NCI-H146 treated with DMSO at 0.1 percent for 48 hours (cell line): ENCODE data around the gene CTPS1.

ENCODE experiments used
- DNase-seq: peaks from one replicate; lab custom pipeline; 2025; ENCODE audit not compliant: unreplicated experiment; lab: John Stamatoyannopoulos, UW

Gene CTPS1

GRCh38 chr1:41021526-41022308 lies 42.2 kb downstream of the CTPS1 start, which contains the start of gene SLFNL1:
Gene SLFNL1 (minus strand): TSS chr1:41021725. CDS start chr1:41020660, 1,065 bp downstream.
- DNase-seq: no peak

DNA sequence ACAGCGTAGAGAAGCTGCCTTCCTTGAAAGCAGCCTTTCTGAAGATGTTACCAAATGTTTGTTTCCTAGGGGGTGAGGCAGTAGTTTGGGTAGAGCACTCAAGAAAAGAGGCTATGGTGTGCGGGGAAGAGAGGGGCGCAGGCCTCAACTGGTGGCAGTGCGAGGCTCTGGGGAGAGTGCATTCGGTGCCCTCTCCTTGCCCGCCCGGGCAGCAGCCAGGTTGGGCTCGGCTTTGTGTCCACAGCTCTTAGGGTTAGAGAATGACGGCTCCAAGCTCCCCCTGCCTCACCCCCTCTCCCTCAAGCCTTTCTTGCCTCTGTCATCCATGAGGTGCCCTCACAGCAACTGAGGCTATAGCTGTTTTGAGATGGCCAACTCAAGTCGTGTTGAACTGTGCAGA lies 42.9 kb downstream of the CTPS1 start:
- DNase-seq: no peak

DNA sequence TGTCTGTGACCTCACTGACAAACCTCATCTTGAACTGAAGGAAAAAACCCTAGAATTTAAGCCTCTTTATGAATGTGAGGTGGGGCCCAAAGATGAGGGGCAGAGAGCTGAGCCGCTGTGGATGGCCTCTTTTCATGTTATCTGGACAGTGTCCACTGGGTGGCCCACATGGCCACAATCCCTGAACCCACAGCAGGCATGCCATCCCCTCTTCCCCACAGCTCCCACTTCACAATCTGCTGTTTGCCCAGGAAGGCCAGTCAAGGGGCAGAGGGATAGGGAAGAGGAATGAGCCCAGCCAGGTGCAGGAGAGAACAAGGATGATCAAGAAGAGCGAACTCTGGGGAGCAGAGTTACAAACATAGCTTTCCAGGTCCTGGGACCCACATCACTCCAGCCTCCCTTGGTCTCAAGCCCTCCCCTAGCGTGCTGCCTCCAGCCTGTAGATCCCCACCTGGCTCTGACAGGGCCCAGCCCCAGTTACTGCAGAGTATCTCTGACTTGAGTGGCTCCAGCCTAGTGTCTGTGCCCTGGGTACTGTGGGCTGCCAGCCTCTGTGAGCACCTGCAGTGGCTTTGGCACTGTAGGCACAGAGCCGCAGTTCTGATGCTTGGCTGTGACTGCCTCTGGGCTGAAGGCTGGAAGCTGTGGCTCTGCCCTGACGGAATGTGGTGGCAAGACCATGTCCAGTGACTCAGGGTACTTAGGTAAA lies 43.9 kb downstream of the CTPS1 start:
- DNase-seq: no peak

DNA sequence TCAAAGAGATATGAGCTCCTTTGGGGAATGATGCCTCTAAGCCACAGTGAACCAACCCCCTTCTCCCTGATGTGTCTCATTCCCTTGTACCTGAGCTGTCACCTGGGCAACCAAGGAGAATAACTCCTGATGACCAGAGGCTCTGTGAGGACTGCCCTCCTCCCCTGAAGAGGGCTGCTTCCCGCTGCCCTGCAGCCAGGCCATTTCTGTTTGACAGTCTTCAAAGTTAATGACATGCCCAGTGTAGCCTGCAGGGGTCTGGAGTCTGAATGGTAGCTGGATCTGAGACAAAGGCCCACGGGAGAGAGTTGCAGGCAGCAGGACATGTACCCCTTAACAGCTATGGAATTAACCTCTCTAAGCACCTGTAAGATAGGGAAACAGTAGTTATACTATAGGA lies 45.5 kb downstream of the CTPS1 start:
- DNase-seq: no peak

- no peak for DNase-seq
Measured at GRCh38 chr1:41025979-41026819, 46.7 kb downstream of the CTPS1 start.

- no peak for DNase-seq
Measured at GRCh38 chr1:41028034-41028642, 48.6 kb downstream of the CTPS1 start.

DNA sequence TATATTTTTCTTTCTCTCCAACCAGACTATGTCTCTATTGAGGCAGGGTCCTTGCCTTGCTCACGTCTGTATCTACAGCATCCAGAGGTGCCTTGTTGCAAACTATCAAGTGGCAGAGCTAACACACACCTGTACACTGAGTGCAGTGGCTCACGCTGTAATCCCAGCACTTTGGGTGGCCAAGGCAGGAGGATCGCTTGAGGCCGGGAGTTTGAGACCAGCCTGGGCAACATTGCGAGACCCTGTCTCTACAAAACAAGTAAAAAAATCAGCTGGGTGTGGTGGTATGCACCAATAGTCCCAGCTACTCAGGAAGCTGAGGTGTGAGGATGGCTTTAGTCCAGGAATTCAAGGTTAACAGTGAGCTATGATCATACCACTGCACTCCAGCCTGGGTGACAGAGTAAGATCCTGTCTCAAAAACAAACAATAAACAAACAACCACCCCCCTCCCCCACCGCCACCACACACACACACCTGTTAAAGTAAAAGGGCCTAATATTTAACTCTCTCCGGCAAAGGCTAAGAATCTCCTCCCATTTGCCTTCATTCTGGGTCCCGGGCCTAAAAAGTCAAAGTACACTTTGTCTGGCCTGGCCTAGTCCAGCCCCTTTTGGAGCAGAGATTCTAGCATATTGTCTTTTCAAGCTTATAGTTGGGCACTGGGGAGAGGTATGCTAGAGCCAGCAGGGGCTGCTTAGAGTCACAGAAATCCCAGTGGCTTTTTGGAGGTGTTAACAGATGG lies 51.5 kb downstream of the CTPS1 start:
- no peak for DNase-seq

DNA sequence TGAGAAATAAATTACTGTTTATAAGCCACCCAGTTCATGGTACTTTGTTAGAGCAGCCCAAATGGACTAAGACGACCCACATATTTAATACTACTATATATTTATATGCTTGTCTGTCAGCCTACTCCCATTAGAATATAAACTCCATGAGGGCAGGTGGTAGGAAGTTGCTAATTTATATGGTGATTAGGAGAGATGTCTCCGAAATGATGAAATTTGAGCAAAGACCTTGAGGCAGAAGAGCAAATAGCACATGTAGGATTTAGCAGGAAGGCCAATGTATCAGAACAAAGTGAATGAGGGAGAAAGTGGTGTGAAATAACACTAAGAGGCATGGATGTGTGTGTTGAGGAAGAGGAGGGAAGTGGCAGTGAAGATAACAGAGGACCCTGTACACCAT lies 52.7 kb downstream of the CTPS1 start:
- DNase-seq: no peak

DNA sequence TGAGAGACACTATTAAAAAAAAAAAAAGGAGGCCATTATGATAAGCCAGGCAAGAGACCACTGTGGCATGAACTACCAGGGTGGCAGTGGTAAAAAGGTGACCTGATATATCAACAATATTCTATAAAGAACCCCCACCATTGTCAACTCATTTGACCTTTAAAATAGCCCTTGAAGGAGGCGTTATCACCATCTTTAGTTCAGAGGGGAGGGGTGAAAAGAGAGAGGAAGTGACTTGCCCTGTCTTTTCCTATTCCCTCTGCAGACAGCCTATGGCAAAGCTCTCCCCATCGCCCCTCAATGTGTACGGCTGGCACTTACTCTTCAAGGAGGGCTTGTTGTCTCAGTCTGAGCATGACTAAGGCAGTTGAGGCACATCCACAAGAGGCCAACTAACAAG lies 53.8 kb downstream of the CTPS1 start:
- no peak for DNase-seq

GRCh38 chr1:41037116-41037903 lies 57.8 kb downstream of the CTPS1 start:
- DNase-seq: no peak

DNA sequence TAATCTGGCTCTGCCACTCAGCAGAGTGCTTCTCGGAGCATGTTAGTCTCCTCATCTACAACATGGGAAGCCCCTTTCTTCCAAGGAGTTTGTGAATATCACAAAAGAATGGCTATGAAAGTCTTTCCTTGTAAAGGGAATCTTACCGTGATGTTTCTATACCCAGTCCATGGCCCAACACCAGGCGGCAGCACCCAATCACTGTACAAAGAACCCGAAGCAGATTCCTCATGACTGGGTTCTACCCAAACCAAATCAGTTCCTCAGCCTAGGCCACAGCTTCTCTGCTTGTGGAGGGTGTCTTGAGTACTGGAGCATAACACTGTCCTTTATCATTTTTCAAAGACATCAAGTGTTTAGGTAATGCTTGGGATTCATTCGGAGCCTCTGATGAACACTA lies 58.6 kb downstream of the CTPS1 start:
- no peak for DNase-seq

GRCh38 chr1:41041614-41042270 lies 62.2 kb downstream of the CTPS1 start:
- no peak for DNase-seq

DNA sequence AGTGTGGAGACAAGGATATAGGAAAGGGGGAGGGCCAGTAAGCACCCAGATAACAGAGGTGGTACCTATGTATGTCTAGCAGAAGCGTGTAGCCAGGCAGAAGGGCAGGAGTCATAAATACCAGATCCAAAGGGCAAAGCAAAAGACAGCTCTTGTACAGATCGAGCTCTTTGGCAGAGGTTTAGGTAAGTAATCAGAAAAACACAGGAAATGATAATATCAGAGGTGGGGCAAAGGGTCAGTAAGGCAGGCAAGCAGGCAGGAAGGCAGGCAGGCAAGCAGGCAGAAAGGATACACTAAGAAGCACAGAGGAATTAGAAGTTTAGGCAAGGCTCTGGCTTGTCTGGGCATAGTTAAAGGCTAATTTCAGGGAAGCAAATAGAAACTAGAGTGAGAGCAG lies 64.7 kb downstream of the CTPS1 start:
- DNase-seq: no peak

GRCh38 chr1:41045740-41046139 lies 66.2 kb downstream of the CTPS1 start:
- no peak for DNase-seq

DNA sequence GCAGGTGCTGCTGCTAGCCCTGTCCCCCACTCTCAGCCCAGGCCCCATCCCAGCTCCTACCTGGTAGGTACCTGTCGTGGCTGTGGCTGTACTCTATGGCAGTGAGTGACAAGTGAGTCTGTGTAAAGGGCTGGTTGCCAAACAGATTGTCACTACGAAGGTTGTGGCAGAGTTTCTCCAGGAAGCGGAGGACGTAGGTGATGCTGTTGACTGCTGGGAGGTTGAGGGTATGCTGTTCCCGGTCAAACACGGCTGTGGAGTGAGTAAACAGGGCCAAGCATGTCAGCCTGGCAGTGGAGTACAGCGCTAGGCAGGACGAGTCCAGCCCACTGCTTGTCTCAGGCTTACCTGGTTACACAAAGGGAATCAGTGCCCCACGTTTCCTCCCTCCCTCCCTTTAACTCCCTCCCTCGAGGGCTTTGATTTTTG lies 66.9 kb downstream of the CTPS1 start:
- DNase-seq: no peak

GRCh38 chr1:41048540-41048939 lies 69.0 kb downstream of the CTPS1 start:
- DNase-seq: no peak

DNA sequence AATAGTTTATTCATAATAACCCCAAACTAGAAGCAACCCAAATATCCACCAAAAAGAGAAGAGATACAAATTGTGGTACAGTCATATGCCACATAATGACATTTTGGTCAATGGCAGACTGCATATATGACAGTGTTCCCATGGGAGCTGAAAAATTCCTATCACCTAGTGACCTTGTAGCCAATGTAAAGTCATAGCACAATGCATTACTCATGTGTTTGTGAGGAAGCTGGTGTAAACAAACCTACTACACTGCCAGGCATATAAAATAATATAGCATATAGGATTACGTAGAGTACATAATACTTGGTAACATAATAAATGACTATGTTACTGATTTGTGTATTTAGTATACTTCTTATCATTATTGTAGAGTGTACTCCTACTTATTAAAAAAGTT lies 71.5 kb downstream of the CTPS1 start:
- no peak for DNase-seq

DNA sequence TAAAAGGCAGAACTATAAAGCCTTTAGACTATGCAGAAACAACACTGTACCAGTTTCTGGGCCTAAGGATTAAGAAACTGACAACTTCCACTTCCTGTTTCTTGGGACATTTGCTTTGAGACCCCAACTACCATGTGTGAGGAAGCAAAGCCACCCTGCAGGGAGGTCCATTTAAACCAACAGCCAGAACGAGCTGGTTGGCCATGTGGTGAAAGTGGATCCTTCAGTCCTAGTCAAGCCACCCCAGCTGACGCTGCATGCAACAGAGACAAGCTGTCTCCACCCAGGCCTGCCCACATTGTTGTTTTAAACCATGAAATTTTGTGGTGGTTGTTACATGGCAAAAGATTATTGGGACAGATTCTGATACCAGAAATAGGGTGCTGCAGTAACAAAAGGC lies 73.8 kb downstream of the CTPS1 start:
- no peak for DNase-seq

DNA sequence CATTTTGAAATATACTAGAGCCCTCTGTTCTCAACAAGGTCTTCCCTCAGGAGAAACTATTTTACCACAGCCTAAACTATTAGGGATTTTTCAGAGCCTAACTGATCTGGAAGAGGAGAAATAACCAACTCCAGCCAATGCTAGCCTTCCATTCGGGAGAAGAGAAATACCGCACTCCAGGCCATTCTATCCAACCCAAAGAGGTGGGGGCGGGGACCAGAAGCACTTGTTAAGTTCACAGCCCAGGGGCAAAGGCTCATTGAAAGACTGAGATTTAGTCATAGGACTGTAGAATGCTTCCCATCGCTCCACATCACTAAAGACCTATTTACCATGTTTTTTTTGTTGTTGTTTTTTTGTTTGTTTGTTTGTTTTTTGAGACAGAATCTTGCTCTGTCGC lies 77.4 kb downstream of the CTPS1 start:
- no peak for DNase-seq
